ENCODE data around the gene LPCAT3.

DNA sequence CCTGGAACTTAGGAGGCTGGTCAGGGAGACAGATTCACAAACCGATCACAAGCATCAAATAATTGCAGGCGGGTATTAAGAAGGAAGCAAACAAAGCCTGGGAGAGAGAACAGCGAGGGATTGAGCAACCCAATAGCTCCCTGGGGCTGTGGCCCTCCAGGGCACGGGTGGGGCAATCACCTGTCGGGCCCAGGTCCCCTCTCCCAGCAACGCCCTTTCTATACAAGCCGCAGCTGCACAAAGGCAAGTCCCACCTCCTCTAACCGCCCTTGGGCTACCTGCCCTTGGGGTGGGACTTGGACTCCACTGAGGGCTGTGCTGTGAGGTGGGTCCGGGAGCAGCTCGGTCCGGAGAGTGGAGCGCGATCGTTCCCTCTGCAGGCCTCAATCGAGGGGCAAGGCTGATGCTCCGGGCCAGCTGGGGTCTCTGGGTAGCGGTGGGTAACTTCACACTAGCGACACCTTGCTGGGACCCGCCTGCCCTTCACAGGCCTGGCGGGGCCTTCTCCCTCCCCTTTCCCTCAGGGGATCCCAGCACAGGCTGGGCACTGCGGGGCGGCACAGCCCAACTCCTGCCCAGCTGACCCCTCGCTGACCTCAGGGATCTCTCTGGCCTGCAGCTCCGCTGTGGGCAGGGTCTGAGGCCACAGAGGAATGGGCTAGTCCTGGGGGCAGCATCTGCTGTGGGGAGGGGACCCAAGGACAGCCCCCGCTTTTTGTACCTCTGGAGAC lies 55.8 kb downstream of the LPCAT3 start:
- TF ChIP-seq GATA3 (IDR thresholded peaks at IDR 0.05; ENCODE audit: low read depth, low read length), result no peak
- no peak for TF ChIP-seq GATA2 (IDR thresholded peaks at IDR 0.05; ENCODE audit: low read depth, low read length)
